Measurements from ENCODE around the gene TLE1. TPM values are rescaled to one million over a fixed set of nuclear protein-coding genes. Genes with fewer than 3 reads are reported as not detected.

The TLE1 gene
- total and polyA plus RNA-seq, 2 of the 4 experiments (the other 2 are of a cell fraction), result 36.0 to 51.0 TPM

- no TSS peak for BruUV-seq (replicated peaks)
- ATAC-seq (ENCODE audit: low read depth) (no peak), DNase-seq (no peak)
- Histone ChIP-seq H3K4me2 (ENCODE audit: low read depth, low read length) (peak overlapping the region; percentile 23; the same call in 1 of the 2 replicates), H3K4me1 (ENCODE audit: control insufficient read depth, insufficient read depth, low read length) (peaks cover 23% of the 10 kb centered on the region), H2AK9ac (replicated peaks; ENCODE audit: low read depth, low read length, poor library complexity) (no peak overlapping the region), H3K27me3 (ENCODE audit: control insufficient read depth, insufficient read depth, low read length) (no peaks in the 10 kb centered on the region), H4K91ac (ENCODE audit: insufficient read depth, low read depth, low read length) (peak overlapping the region; percentile 40; the same call in 1 of the 2 replicates), H3K4ac (ENCODE audit: low read depth, low read length) (peak overlapping the region; percentile 64), H3K56ac (ENCODE audit: extremely low read depth, insufficient read depth, low read length) (no peak overlapping the region), H3K18ac (ENCODE audit: low read depth, low read length) (peak overlapping the region; percentile 78; the same call in 1 of the 2 replicates), H3K27ac (ENCODE audit: insufficient read depth, low read length) (peak overlapping the region; percentile 47; the same call in 1 of the 2 replicates), H2BK5ac (ENCODE audit: low read depth, low read length, poor library complexity, severe bottlenecking) (peak overlapping the region; percentile 36), H2BK20ac (ENCODE audit: low read depth, low read length) (peak overlapping the region; percentile 67; the same call in 1 of the 2 replicates), H3K9me3 (ENCODE audit: control insufficient read depth, insufficient read depth, low read length) (no peaks in the 10 kb centered on the region), H3K9ac (ENCODE audit: low read depth, low read length) (0 out of 2 replicates have a peak overlapping the region, but pooled peaks have one; percentile 16), H2BK15ac (ENCODE audit: low read depth, low read length) (no peak overlapping the region; the same call in 2 of the 3 replicates), H3K79me1 (ENCODE audit: low read depth in 1 of 2, low read length in 2 of 2) (no peaks in the 10 kb centered on the region), H3K23ac (ENCODE audit: low read depth, low read length) (peak overlapping the region; percentile 70; the same call in 1 of the 2 replicates), H2BK120ac (ENCODE audit: low read depth, low read length) (peak overlapping the region; percentile 96), H3K36me3 (ENCODE audit: control insufficient read depth, insufficient read depth, low read length) (no peaks in the 10 kb centered on the region), H3K9me1 (ENCODE audit: insufficient read depth, low read length) (peaks cover 16% of the 10 kb centered on the region), H2AFZ (replicated peaks; ENCODE audit: low read length, poor library complexity) (no peak overlapping the region), H3K4me3 (ENCODE audit: insufficient read depth, low read depth, low read length) (no peak overlapping the region), H2AK5ac (ENCODE audit: low read depth, low read length) (0 out of 2 replicates have a peak overlapping the region, but pooled peaks have one; percentile 40), H4K20me1 (ENCODE audit: insufficient read depth, low read length) (no peaks in the 10 kb centered on the region), H4K8ac (ENCODE audit: low read depth in 2 of 2, low read length in 2 of 2) (0 out of 4 replicates have a peak overlapping the region, but pooled peaks of 1 of the 2 experiments have one; percentile 57), H3K14ac (replicated peaks; ENCODE audit: low read depth, low read length) (peak overlapping the region; percentile 55), H4K5ac (ENCODE audit: low read depth, low read length) (peak overlapping the region; percentile 52; the same call in 1 of the 2 replicates)
- dilution Hi-C loops (cut with HindIII; ENCODE audit: low sequenced_read_pairs, unreplicated experiment), result no loop called here
- WGBS, 2 experiments (ENCODE audit: extremely low coverage in 2 of 2, insufficient read length in 1 of 2), result no CpG with 5 or more reads among the region's 2 CpGs
- in situ Hi-C loops (cut with MboI; ENCODE audit: low sequenced_read_pairs), result no loop called here
- intact Hi-C loops (cut with micrococcal nuclease), result loop anchor here (2.0 to 5.0 kb wide), 2 partner anchors 77 to 165 kb away; no protein-coding TSS in a partner anchor
- no peak for TF ChIP-seq RCOR1 (IDR thresholded peaks at IDR 0.05; ENCODE audit: insufficient replicate concordance, low read length)
- no peak for TF ChIP-seq FOS (IDR thresholded peaks at IDR 0.05; ENCODE audit: low read depth, low read length)
- no peak for TF ChIP-seq MAZ (IDR thresholded peaks at IDR 0.05; ENCODE audit: borderline replicate concordance, low read depth, low read length)
- no peak for TF ChIP-seq NFE2L2 (IDR thresholded peaks at IDR 0.05; ENCODE audit: low read depth, low read length)
- no peak for TF ChIP-seq MXI1 (IDR thresholded peaks at IDR 0.05; ENCODE audit: borderline replicate concordance, low read depth, low read length)
- ChIA-PET POLR2A (ENCODE audit: unreplicated experiment) (no interaction called here), CTCF (no interaction called here)
Observed at GRCh38 chr9:81557452-81558090, 131.8 kb downstream of the TLE1 start.

Data from IMR-90 (cell line).